HG03432 (cell line): ENCODE results near the gene SBF1.

ENCODE experiments used
- ATAC-seq: cut with Tn5 transposase; IDR thresholded peaks from one replicate; pipeline ENCODE4 v1.9.1; 2021; ENCODE audit warnings: mild to moderate bottlenecking, moderate library complexity; ENCODE audit not compliant: unreplicated experiment

Gene SBF1

GRCh38 chr22:50486561-50487289, 11.9 kb upstream of the SBF1 start, which contains the start of gene MIOX:
TSS of gene MIOX (plus strand) at chr22:50486859. CDS start at chr22:50486898, 39 bp downstream.
- ATAC-seq: no peak

DNA sequence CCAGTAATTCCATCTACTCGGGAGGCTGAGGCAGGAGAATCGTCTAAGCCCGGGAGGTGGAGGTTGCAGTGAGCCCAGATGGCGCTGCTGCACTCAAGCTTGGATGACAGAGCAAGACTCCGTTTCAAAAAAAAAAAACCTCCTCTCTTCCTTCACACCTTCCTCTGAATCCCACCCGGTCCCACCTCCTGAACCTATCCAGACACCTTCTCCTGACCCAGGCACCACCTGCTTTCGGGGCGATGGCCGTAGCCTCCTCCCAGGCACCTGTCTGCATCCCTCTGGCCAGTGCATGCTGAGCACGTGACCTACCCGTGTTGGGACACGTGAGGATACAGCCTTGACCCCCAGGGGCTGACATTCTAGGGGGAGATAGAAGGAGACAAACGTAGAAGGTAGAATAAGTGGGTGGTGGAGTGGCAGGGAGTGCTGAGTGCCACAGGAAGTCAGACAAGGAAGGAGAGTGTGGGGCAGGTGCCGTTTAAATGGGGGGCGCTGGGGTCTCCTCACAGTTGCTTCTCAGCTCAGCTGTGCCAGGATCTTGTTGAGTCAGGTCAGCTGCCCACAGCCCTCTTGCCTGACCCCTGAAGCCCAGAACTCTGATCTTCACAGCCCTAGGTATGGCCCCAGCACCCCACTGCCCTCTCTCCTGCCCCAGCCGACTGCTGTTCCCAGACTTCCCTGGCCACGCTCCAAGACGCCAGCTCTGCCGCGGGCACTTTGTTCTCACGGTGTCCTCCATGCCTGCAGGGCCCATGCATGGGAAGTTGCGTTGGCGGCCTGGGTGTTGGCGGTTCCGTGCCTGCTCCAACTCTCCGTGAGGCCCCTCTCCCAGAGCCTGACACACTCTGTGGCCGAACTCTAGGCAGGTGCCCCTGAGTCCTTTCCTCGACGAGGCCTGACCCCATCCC, 10.6 kb upstream of the SBF1 start:
- no peak for ATAC-seq

DNA sequence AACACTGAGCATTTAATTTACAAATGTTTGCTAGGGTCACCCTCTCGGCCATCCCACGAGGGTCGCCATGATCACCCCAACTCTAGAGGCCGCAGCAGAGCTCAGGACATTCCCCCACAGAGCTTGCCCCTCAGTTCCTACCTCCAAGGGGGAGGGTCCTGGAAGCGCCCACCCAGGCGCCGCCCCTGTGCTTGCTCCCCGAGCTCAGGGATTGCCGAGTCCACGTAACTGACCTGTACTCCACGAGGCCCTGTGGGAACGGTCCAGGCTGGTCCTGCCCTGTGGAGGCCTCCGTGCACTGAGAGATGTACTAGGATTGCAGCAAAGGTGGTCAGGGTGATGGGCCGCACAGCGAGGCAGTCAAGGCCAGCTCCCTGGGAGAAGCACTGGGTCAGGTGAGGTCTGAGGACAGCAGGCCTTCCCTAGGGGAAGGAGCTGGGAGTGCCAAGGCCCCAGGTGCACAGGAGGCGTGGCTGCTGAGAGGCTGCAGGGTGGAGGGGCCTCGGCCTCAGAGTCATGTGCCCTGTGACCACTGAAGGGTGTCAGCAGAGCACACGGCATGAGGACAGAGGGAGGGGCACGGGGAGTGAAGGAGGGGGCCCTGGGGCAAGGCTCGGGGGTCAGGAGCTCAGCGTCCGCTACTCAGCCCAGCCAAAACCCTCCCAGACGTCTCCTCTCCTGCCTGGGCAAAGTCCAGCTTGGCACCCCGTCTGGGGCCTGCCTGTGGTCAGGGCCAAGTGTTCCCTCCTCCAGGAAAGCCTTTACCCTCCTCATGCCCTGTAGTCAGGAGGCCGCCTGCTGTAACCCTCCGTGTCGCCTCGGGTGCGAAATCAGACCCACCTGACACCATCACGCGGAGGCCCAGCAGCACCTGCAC, 9.4 kb upstream of the SBF1 start:
- no peak for ATAC-seq

DNA sequence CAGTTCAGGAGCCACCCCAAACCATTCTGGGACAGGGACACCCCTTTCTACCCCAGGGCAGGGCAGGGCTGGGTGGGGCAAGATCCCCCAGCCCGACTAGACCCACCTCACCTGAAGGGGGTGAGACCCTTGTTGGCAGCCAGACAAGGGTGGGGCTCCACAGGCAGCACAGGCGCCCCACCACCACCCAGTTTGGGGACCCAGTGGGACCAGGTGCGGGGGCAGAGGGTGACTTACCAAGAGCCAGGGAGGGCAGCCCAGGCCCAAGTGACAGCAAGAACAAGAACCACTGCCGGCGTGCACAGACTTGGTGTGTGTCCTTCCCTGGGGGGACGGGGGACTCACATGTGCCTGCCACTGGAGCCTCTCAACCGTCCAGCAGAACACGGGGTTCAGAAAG, 8.7 kb upstream of the SBF1 start:
- ATAC-seq: no peak

- no peak for ATAC-seq
Observed at GRCh38 chr22:50483106-50483505, 8.3 kb upstream of the SBF1 start.

DNA sequence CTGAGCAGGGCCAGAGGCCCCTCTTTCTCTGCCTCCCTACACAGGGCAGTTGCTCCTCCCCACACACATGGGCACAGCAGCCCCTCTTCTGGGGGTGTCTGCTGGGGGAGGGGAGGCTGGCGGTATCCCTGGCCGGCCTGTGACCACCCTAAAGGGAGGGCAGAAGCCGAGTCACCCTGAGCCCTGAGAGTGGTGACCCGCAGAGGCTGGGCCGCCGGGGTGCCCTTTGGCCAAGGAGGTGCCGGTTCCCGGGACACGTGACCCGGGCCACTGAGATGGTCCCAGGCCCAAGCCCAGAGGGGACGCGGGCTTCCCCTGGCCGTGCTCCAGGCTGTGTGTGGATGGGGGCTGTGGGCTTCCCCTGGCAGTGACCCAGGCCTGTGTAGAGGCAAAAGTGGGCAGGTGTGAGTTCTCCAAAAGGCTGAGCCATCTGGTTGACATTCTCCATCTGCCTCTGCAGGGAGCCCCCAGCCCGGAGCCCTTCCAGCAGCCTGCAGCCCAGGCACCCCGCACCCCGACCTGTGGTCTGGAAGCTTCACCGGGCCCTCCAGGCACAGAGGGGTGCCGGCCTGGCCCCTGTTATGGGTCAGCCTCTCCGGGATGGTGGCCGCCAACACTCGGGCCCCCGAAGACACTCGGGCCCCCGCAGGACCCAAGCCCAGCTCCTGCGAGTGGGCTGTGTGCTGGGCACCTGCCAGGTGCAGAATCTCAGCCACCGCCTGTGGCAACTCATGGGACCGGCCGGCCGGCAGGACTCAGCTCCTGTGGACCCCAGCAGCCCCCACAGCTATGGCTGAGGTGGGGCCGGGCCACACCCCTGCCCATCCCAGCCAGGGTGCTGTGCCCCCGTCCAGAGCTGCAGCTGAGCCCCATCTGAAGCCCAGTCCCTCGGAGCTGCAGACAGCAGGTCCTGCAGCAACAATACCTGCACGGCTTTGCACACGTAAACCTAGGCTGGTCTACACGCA, 7.6 kb upstream of the SBF1 start:
- ATAC-seq: no peak

DNA sequence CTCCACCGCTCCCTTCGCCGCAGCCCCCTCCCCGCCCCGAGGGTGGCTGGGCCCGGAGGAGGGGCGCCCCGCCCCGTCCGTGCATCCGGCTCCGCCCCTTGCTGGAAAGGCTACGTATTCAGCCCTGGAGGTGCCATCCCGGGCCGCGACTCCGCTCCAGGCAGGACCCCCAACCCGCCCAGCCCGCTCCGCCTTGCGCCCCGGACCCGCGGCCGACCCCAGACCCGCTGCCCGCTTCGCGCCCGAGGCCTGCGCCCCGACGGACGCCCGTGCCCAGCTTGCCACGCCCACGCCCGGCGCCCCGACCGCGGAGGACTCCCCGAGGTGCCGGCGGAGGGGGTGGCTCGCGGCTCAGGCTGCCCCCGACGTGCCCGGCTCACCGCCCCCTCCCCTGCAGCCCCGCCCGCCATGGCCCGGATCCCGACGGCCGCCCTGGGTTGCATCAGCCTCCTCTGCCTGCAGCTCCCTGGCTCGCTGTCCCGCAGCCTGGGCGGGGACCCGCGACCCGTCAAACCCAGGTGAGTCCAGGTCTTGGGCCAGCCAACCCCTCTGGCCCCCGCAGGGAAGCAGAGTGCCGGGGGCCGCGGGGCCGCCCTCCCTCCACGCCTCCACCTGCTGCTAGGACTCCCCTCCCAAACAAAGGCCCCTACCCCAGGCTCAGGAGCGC, 6.7 kb upstream of the SBF1 start, which contains the start of gene ADM2:
Gene ADM2, plus strand, starts transcription at position 104 of the 667 bp plus-strand sequence. Its CDS starts 305 bp downstream, at position 409.
- ATAC-seq: no peak

DNA sequence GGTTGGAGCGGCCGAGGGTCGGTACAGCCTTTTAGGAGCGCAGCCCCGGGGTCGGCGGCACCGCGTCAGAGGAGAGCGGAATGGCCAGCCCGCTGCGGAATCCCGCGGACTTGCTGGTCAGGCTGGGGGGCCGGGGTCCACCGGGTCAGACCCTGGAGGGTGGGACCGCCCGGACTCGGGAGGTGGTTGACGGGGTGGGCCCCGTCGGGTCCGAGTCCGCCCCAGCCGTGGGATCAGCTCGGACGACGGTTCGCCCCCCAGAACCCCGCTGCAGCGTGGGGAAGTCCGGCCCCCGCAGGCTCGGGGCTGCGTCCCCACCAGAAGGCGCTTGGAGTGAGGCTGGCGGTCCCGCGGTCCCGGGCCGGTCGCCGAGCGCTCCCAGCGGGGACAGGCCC, 6.2 kb upstream of the SBF1 start:
- ATAC-seq: no peak

- ATAC-seq: no peak
Observed at GRCh38 chr22:50479721-50480120, 4.9 kb upstream of the SBF1 start.

DNA sequence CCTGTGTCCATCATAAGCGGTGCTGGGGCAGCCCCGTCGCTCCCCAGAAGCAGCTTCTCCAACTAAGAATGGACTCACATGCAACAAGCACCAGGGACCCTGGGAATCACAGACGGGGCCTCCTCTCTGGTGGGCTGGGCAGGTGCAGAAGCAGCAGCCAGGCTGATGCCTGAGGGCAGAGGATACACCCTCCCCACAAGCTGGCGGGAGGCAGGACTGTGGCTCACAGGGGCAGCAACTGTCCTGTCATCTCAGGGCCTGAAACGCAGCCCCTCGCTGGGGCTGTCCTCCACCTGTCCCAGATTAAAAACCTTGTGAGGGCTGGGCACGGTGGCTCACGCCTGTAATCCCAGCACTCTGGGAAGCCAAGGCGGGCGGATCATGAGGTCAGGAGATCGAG, 3.1 kb upstream of the SBF1 start:
- no peak for ATAC-seq

- ATAC-seq: no peak
Observed at GRCh38 chr22:50476868-50477267, 2.0 kb upstream of the SBF1 start.

- ATAC-seq: no peak
Observed at GRCh38 chr22:50475652-50476002, 792 bp upstream of the SBF1 start.

- no peak for ATAC-seq
Observed at GRCh38 chr22:50473855-50474671, 772 bp downstream of the SBF1 start.

GRCh38 chr22:50473088-50473487, 1.7 kb downstream of the SBF1 start:
- ATAC-seq: no peak

- no peak for ATAC-seq
Observed at GRCh38 chr22:50471962-50472361, 2.9 kb downstream of the SBF1 start.

GRCh38 chr22:50471197-50471847, 3.5 kb downstream of the SBF1 start:
- ATAC-seq: no peak

DNA sequence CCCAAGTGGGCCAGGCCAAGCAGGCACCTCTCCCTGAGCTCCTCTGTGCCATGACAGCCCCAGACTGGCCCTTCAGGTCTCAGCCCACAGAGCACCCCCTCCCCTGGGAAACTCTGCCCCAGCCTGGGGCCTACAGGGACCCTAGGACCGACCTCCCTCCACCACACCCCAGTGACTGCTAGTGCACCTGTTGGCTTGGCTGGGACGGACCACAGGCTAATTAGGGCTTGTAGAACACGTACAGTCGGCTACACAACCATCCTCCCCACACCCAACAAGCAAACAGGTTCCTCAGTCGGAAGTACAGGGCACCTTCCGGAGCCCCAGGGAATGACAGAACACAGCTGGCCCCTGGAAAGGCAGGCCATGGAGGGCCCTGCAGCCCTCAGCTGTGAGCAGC, 4.3 kb downstream of the SBF1 start:
- no peak for ATAC-seq
